HG03025 (cell line): ENCODE measurements around the gene DUSP6.
"Not testable (repeated sequence)": the region's sequence is repeated elsewhere in the genome, so short reads cannot be mapped to it uniquely, and the experiment has no call there.

Experiments used
- ATAC-seq: cut with Tn5 transposase; IDR thresholded peaks from one replicate; pipeline ENCODE4 v1.9.1; 2021; ENCODE audit warnings: mild to moderate bottlenecking, moderate library complexity; ENCODE audit not compliant: unreplicated experiment, low FRiP score

The DUSP6 gene

DNA sequence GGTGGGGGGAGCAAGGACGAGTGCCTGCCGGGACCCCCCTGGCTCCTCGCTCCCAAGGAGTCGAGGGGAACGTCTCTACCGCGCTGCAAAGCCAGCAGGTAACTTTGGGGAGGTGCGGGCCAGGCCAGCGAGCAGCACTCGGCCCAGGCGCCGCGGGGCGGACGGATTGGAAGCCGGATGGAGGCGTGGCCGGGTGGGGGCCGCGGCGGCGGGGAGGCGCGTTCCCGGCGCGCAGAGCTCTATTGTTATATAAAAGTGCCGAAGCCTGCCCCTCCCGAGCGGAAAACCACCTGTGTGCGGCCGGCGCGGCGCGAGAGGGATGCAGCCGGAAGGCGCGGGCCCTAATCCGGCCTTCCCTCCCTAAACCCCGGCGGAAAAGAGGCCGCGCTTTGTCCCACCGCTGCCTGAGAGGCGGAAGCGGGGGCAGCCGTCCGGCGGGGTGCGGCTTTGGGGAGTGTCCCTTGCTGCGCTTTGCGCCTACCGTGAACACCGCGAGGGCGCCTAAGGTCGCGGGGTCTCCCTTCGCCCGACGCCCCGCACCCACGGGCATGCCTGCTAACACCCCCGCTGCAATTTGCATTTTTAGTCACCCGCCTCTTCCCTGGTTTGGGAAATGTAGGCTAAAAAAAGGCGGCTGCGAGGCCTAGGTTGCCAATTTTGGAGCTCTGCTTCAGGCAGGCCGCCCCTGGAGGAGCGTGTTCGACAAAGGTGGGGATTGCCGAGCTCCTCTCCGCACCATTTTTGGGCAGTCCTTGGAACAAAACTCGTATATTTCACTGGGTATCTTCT is 1.7 kb upstream of the DUSP6 start:
- ATAC-seq = peak; percentile 27

DNA sequence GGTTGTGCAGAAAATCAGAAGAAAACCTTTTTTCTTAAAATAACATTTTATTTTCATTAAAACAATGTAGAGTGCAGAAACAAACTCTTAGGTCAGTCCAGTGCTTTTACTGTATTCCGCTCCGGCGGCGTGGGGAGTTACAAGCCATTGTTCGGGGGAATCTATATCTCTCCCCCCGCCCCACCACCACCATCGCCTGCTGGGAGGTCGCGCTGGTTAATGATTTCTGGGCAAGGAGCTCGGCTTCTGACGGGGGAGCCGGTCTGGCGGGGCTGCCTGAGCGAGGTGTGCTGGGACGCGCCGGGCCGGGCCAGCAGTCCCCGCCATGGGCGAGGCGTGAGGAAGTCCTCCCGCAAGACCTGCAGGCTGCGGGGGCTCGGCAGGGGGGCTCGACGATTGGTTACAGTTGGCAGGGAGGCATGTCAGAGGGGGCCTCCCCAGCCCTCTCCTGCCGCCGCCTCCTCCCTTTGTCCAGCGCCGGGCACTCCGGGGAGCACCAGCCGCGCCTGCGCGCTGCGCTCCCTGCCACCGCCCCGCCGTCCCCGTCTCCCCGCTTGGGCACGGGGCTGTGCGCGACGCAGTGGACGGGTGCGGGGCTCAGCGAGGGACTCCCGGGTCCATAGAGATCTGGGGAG is 1.0 kb upstream of the DUSP6 start:
- no peak for ATAC-seq

DNA sequence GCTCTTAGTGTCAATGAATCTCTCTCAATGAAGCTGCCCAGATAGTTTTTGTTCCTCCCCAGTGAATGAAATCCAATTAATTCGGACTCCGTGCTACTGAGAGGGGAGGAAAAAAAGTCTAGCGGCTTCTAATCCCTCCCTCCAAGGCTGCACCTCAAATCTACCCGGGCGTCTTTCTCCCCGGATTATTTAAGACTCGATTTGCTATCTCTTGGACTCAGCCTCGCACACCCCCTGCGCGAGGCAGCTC is 134 bp downstream of the DUSP6 start:
- no peak for ATAC-seq

DNA sequence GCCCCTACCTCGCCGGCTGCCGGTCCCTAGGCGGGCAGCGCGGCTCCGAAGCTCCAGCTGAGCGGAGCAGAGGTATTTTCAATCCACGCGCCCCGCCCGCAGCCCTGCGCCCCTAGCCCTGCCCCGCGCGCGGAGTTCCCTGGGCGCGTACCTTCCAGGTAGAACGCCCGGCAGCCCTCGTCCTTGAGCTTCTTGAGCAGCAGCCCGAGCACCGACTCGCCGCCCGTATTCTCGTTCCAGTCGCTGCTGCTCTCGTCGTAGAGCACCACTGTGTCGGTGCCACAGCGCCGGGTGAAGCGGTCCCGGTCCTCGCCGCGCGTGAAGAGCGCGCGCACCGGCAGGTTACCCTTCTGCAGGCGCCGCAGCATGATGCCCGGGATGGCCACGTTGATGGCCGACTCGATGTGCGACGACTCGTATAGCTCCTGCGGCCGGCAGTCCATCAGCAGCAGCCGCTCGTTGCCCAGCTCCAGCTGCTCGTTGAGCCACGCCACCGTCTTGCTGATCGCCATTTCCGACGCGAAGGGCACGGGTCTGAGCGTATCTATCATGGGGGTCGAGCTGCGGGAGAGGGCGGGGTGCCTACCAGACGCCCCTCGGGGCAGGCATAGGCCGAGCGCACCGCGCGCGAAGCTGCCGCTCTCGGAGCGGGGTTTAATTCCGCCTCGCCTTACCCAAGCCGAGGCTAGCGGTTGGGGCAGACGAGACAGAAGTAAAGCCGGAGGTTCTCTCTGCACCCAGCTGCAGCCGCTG is 636 bp downstream of the DUSP6 start:
- ATAC-seq = peak; percentile 21

DNA sequence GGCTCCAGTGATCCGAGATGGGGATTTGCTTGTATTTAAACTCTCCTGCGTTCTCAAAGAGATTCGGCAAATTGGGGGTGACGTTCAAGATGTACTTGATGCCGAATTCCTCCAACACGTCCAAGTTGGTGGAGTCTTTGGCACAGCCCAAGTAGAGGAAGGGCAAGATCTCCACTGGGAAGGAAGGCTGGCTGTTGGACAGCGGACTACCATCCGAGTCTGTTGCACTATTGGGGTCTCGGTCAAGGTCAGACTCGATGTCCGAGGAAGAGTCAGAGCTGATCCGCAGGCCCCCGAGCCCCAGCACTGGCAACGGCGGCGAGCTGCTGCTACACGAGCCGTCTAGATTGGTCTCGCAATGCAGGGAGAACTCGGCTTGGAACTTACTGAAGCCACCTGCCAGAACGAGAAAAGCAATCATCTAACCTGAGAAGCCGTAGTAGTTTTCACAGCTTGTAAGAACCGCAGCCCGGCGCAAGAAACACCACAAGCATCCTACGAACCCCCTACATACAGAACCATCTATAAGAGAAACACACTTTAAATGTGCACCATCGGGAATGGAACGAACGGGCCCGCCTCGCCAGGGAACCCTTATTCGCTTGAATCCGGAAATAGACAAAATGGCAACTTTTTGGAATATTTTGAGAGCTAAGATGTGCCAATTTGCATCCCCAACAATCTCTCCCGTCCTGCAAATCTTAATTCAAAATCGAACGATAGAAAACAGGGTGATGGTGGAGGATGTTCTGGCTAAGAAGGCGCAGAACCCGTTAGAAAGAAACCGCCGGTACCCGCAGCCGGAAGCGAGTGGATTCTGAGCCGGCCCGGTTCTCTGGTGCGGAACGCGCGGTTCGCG is 1.4 kb downstream of the DUSP6 start:
- ATAC-seq = no peak

DNA sequence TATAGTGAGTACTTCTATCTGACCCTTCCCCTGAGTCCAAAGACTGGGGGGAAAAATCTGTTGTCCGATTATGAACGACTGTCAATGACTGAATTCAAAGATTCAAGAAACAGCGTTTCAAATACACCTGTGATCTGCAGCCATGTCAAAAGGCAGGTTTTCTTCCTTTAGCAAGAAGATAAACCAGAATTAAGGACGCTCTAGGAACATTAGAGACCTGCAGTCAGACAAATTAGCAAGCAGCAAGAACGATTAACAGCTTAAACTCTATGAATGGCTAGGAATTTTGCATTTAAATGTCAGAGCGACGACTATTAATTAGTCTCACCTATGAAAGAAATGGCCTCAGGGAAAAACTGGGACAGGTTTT is 2.1 kb downstream of the DUSP6 start:
- no peak for ATAC-seq

DNA sequence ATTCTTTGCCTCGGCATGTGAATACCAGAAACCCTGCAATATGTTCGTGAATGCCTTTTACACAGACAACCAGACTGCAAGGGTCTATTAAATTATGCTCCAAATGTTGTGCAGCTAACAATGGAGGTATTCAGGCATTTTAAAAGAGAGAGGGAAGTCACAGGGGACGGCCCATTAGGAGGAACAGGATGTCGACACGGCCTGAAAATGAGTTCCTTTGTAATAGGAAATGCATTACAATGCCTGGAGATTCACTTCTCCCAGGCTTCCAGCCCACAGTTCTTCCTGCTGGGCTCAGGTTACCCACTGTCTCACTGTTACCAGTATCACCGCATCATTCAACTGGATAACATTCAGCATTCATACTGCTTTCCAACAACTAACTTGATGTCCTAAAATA is 2.5 kb downstream of the DUSP6 start:
- ATAC-seq = no peak

DNA sequence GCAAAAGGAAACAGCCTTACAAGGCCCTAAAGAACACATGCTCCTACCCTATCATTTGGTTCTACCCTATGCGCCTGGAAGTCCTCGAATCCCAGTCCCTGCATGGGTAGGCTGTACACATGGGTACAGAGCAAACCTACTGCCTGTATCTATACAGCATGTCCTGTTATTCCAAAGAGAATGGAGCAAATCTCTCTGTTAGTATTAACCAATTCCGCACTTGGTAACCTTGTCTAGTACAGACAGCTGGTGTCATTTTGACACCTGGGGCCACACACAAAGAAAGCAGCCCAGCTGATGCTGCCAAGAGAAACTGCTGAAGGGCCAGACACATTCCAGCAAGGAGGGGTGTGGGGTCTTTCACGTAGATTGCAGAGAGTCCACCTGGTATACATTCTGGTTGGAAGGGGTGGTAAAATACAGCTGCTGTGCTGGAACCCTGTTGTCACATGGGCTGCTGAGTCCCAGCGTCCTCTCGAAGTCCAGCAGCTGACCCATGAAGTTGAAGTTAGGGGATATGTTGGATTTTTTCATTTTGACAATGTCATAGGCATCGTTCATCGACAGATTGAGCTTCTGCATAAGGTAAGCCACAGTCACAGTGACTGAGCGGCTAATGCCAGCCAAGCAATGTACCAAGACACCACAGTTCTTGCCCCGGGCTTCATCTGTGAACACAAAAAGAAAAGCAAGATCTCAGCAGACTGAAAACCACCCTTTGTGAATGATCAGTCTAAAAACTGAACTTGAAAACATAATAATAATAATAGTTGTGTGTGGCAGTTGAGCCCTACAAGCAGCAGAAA is 3.2 kb downstream of the DUSP6 start:
- ATAC-seq = no peak

DNA sequence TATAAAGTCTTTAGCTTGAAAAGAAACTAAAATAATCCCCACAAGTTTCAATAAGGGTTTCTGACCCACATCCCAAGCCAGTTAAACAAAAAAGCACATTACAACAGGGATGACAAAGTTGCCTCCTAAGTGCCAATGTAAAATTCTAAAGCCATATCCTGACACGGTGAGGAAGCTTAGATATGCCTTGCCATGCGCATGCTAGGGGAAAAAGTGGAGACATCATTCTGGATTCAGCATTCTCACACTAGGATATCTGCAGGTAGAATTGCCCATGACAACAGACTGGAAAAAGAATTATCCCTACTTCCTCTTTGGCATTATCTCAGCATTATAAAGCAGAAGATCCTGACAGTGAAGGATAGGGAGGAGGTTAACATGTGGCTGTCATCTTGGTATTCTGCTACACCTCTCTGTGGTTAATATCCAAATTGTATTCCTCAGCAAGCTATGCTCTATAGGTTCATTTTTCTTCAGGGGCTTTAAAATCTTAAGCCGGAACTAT is 4.9 kb downstream of the DUSP6 start:
- ATAC-seq = no peak

DNA sequence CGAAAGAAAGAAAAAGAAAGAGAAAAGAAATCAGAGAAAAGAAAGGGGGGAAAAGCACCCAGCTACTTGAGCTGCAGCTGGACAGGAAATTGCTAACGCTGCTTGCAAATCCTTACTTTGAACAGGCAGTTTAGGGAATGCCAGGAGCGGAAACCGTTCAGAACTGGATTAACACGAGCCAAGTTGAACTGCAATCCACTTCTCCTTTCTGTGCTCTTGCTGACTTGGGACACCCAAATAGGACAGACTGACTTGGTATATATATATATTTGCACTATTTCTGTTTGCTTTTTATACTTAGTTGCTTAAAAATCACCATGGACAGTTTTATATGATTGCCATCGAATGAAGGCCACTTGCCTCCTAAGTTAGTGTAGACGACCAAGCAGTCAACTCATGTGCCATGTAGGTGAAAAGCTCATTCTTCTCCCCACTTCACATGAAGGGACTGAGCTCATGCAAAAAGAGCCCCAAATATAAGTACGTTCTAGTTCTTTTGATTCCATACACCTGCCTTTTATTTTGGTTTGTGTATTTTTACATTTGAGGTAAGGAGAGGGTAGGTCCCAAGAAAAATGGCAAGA is 5.5 kb downstream of the DUSP6 start:
- peak; percentile 2 for ATAC-seq

DNA sequence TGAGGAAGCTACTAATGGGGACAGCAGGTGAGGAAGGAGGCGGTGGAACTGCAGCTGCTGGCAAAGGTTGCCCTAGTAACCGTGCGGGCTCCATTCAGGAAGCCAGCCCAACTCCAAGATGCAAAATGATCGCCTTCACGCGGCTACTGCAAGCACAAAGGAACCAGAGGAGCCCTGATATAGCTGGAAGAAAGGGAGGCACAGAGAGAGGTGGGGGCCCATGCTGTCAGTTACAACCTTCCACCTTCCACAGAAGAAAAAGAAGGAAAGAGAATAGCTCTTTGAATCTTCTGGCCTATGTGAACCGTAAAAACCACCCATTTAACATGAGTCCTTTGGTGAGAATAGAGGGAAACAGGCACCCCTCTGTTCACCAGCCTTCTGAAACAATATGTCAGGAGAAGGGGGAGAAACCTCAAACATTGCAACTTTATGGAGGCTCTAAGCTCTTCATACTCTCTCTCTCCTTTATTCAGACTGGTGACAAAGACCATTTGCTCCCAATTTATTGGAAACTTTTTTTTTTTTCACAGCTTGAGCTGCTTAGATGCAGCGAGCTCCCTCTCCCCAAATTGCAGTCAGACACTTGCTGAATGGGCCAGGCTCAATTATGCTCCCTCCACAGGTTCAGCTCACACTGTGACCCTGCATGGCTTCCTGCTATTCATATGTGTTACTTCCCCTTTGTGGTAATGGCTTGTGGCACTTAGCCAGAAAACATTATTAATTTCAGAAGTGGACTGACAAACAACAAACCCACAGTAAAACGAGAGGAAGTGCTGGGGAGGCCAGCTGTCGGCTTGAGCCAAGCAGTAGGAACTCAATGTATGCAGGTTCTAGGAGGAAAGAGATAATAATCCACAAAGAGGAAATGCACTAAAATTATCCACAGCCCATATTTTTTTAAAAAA is 6.2 kb downstream of the DUSP6 start:
- ATAC-seq = peak; percentile 99

DNA sequence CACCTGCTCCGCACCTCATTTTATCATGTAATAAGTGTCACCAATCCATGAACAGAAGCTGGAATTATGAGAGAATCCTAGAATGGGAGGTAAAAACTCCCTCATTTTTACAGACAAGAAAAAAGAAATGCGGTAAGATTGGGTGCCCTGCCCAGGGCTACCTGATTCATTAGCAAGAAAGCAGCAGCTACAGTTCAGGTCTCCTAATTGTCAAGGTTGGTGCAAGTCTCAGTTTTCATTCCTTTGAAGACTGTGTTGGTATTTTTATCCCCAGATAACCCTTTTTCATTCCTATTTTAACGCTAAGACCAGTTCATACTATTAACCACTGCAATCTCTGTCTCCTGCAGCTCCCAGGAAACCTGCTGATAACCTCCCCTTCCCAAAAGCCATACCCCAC is 6.9 kb downstream of the DUSP6 start:
- ATAC-seq = no peak

DNA sequence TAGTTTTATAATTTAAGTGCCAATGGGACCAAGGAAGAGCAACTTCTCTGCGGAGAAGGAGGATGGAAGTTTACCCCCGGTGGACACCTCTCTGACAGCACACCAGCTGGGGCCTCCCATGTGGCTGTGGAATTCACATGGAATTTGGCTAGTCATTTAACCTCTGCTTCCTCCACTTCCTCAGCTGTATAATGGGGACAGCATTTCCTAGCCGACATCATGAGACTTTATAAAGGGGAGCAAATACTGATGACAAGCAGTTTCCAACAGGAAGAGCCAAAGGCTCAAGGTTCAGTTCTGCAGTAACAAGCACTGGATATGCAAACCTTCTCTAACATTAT is 7.5 kb downstream of the DUSP6 start:
- no peak for ATAC-seq

DNA sequence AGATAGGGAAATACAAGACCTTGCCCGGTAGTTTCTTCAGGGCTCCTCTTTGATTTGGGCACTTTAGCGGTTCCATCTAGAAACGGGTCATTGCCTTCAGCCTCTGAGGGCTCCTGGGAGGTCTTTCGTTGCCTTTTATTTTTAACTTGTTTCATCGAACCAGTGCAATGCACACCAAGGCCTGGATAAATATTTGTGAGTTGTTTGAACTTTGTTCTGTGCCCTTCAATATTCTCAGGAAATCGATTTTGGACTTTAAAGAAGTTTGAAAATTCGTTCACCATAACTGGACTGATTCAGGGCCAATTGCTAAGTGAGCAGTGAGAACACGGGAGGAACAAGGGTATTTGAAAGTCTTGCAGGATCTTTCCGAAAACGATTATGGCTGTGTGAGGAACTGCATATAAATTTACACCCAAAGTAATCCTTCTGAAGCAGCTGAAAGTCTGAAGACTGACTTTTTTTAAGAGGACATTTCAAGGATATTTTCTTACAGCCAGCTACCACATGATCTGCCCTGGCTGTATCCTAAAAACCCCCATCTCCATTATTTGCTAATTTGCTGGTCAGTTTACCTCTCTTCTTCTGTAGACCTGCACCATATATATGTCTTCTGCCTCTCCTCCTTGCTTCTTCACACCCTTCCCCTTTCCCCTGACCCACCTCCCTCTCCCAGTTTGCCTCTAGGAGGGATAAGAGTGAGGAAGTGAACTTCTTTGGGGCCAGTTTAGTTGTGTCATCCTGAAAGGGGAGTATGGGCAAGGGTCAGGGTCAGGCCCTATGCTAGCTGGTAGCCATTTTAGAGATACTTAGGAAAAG is 8.0 kb downstream of the DUSP6 start:
- ATAC-seq = no peak

DNA sequence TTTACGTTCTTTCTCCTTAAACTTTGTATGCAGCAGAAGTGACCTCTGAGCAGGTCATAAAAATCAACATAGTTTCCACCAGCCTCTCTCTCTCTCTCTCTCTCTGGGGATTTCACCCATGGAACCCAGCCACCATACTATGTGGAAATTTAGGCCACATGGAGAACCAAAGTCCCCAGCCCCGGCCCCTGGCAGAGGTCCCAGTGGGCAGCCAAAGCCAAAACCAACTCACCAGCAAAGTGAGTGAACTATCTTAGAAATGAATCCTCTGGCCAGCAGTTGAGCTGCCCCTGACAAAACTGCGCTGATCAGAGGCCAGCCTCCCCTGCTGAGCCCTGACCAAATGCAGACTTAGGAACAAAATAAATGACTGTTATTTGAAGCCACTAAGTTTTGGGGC is 9.2 kb downstream of the DUSP6 start:
- ATAC-seq = no peak

DNA sequence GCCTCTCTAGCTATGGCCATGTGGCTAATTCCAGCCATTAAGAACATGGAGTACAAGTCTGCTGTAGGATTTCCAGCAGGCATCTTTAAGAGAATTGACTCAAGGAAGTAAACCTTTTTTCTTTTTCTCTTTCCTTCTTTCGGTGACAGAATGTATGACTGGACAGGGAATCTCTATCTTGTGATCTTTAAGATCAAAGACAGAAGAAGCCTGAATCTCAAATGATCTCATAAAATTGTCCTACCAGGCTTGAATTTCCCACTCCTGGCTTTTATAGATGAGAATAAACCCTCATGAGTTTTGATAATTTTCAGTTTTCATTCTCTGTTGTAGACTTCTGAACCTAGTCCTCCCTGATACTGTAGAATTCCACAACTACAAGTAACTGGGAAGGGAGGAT is 11.4 kb downstream of the DUSP6 start:
- ATAC-seq = no peak

DNA sequence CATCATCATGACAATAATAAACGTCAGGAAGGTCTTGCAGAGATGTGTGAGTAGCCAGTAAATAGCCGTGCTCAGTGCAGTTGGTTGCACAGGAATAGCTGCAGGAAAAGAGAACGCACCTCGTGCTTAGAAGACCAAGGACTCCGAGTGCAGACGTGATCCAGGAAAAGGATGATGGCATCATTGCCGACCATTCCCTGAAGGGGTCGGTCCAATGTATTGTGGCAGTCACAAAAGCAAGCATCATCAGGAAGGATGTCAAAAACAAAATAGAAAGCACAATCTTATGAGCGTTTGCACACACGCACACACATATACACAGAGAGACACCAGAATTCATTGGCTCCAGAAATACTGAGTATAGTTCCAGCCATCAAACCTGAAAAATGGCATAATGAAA is 12.8 kb downstream of the DUSP6 start:
- ATAC-seq = no peak

DNA sequence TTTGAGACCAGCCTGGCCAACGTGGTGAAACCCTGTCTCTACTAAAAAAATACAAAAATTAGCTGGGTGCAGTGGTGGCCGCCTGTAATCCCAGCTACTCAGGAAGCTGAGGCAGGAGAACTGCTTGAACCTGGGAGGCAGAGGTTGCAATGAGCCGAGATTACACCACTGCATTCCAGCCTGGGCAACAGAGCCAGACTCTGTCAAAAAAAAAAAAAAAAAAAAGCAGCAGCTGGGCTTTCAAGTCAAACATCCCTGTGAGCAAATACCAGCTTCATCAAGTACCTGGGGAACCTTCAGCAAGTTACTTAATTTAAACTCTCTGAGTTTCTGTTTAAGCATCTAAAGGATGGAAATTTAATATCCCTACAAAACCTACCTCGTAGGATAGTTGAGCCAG is 15.2 kb downstream of the DUSP6 start:
- not testable (repeated sequence) for ATAC-seq
